ENCODE results near the gene ISYNA1. TPM values are rescaled to one million over a fixed set of nuclear protein-coding genes. Genes with fewer than 3 reads are reported as not detected.

Gene ISYNA1
- total and polyA plus RNA-seq, 2 of the 13 experiments (the other 11 are each of a cell fraction or from before 2014, with no cell fraction given), result 29.6 to 48.5 TPM

GRCh38 chr19:18435178-18435841 is 2.6 kb downstream of the ISYNA1 start:
- peaks cover 1 to 3% of the 10 kb centered on the region in 2 experiments; a peak in 1 of 5 replicates for H3K36me3 ChIP-seq (replicated peaks in 1 of 2; ENCODE audit: control insufficient read depth in 1 of 2, insufficient read depth in 2 of 2, low read length in 2 of 2)
- H3K4me3 ChIP-seq (replicated peaks in 1 of 3; ENCODE audit: insufficient read depth in 1 of 3, low read depth in 2 of 3, low read length in 3 of 3), result no peak overlapping the region
- ATAC-seq (no peak), FAIRE-seq (no peak), DNase-seq (ENCODE audit: low spot score) (no peak)
- H3K9ac ChIP-seq (ENCODE audit: insufficient read depth, low read depth, low read length), result no peak overlapping the region
- POLR2A ChIA-PET, result no interaction called here
- WGBS (ENCODE audit: low lambda C conversion rate), result 96% methylated on average over 36 of the region's 49 CpGs
- H3K4me1 ChIP-seq (ENCODE audit: insufficient read depth, low read length), result peaks cover 23% of the 10 kb centered on the region
- BruUV-seq (replicated peaks), result TSS peak; percentile 59
- H3K4me2 ChIP-seq (ENCODE audit: low read depth, low read length), result no peak overlapping the region
- no peaks in the 10 kb centered on the region for H3K27me3 ChIP-seq (ENCODE audit: control insufficient read depth in 1 of 2, insufficient read depth in 2 of 2, low read length in 2 of 2)
- no peak overlapping the region for H3K27ac ChIP-seq (ENCODE audit: extremely low read length, insufficient read depth, low read length)
- H4K20me1 ChIP-seq (ENCODE audit: insufficient read depth, low read length), result no peaks in the 10 kb centered on the region
- CTCF ChIA-PET (ENCODE audit: low intra/inter-chr PET ratio, low total read pairs), result no interaction called here
- no peak overlapping the region for H2AFZ ChIP-seq (ENCODE audit: low read length)
- H3K79me2 ChIP-seq (ENCODE audit: insufficient read depth, low read length), result no peaks in the 10 kb centered on the region
- intact Hi-C loops (cut with micrococcal nuclease; ENCODE audit: unreplicated experiment) (no loop called here), in situ Hi-C loops (cut with HindIII; ENCODE audit: extremely low pct_ligation_motif_present, low pct_unique_long_range_greater_than_20kb) (no loop called here)
- no peak for TF ChIP-seq ZBTB4 (CRISPR knock-in tag; IDR thresholded peaks at IDR 0.05; ENCODE audit: borderline replicate concordance)
- no peak for TF ChIP-seq SCMH1 (CRISPR knock-in tag; IDR thresholded peaks at IDR 0.05; ENCODE audit: borderline replicate concordance)
- no peak for TF ChIP-seq KIAA2018 (CRISPR knock-in tag; IDR thresholded peaks at IDR 0.05; ENCODE audit: borderline replicate concordance)
- TF ChIP-seq RBFOX2 (IDR thresholded peaks at IDR 0.05; ENCODE audit: low read depth, low read length), result 0 out of 2 replicates have a peak, but pooled peaks have one; percentile 4
- TF ChIP-seq ZBTB33 (CRISPR knock-in tag; IDR thresholded peaks at IDR 0.05), result peak; percentile 49; the same call in 1 of the 2 replicates
- no peaks in the 10 kb centered on the region for H3K9me3 ChIP-seq (ENCODE audit: low read length)
